Adrenal gland (tissue), 5 donors: ENCODE data around the gene MEGF11.

Source experiments
- POLR2A ChIP-seq, 2 donors: fragments of 450-650 bp; IDR thresholded peaks; one replicate each; pipeline ENCODE4 v1.6.1; 2017; ENCODE audit warnings: antibody characterized with exemption in 2 of 2, mild to moderate bottlenecking in 2 of 2, moderate library complexity in 1 of 2
- TF ChIP-seq, protein P1 (sequence below), 6 experiments: fragments of 450-650 bp in 4 of 6; fragments of 200-600 bp in 2 of 6; sonication (generic) in 1 of 6; IDR thresholded peaks; 1 replicate in 5 of 6; 2 replicates in 1 of 6; pipeline versions ENCODE4 v1.5.1 to v1.8.0; 2016 to 2021; ENCODE audit warnings: antibody characterized with exemption in 6 of 6, mild to moderate bottlenecking in 2 of 6, moderate library complexity in 1 of 6
- donor health status: DM: no; HTN: no; CAD: no.

DNA sequence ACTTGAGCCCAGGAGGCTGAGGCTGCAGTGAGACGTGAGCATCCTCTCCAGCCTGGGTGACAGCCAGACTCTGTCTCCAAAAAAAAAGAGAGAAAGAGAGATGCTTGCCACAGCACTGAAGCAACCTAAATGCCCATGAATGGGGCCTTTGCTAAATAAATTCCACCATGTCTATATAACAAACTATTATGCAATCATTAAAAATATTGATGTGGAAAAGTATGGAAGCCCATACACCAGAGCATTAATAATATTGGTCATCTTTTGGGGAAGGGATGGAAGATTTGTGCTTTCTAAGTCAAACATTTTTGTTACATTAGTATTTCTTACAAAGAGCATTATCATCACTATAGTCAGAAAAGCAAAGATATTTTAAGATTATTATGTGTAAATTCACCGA, 116.6 kb downstream of the MEGF11 start:
- TF ChIP-seq, protein P1, sequence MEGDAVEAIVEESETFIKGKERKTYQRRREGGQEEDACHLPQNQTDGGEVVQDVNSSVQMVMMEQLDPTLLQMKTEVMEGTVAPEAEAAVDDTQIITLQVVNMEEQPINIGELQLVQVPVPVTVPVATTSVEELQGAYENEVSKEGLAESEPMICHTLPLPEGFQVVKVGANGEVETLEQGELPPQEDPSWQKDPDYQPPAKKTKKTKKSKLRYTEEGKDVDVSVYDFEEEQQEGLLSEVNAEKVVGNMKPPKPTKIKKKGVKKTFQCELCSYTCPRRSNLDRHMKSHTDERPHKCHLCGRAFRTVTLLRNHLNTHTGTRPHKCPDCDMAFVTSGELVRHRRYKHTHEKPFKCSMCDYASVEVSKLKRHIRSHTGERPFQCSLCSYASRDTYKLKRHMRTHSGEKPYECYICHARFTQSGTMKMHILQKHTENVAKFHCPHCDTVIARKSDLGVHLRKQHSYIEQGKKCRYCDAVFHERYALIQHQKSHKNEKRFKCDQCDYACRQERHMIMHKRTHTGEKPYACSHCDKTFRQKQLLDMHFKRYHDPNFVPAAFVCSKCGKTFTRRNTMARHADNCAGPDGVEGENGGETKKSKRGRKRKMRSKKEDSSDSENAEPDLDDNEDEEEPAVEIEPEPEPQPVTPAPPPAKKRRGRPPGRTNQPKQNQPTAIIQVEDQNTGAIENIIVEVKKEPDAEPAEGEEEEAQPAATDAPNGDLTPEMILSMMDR (IDR thresholded peaks at IDR 0.05), result no peak
- no peak for TF ChIP-seq POLR2A (IDR thresholded peaks at IDR 0.05)
